ENCODE measurements around the gene GJA4. TPM values are rescaled to one million over a fixed set of nuclear protein-coding genes. Genes with fewer than 3 reads are reported as not detected.

Gene GJA4
- total RNA-seq, 1 experiment from 2014 or later, result 1.4 TPM

GRCh38 chr1:34787461-34788420 lies 5.1 kb upstream of the GJA4 start:
- Histone ChIP-seq H2BK15ac (ENCODE audit: low read depth, low read length) (no peak overlapping the region), H4K8ac (replicated peaks; ENCODE audit: insufficient read length, low read depth, low read length) (no peak overlapping the region), H3K9ac (ENCODE audit: extremely low read depth, insufficient read length, low read length) (no peak overlapping the region), H3T11ph (ENCODE audit: low read length) (no peak overlapping the region), H3K9me3 (ENCODE audit: control insufficient read depth, low read depth, low read length) (no peaks in the 10 kb centered on the region), H3K79me2 (ENCODE audit: insufficient read depth, low read length) (no peaks in the 10 kb centered on the region), H3K27me3 (ENCODE audit: insufficient read depth, low read length) (no peaks in the 10 kb centered on the region; the same call in 1 of the 2 replicates), H3K27ac (ENCODE audit: insufficient read length, low read depth, low read length) (no peak overlapping the region), H2AK5ac (ENCODE audit: insufficient read length, low read length) (no peak overlapping the region), H3K4me1 (ENCODE audit: insufficient read depth, low read length) (0 out of 2 replicates have a peak, but pooled peaks cover 3% of the 10 kb centered on the region), H3K4ac (ENCODE audit: low read depth, low read length) (no peak overlapping the region), H4K20me1 (ENCODE audit: control insufficient read depth, insufficient read depth, insufficient read length) (no peaks in the 10 kb centered on the region), H4K91ac (ENCODE audit: insufficient read length, low read depth, low read length) (no peak overlapping the region), H3K14ac (ENCODE audit: insufficient read depth, low read length) (no peak overlapping the region), H3K56ac (ENCODE audit: insufficient read length, low read depth, low read length) (no peak overlapping the region), H2BK5ac (ENCODE audit: insufficient read length, low read length) (no peak overlapping the region), H2BK20ac (ENCODE audit: low read depth, low read length, poor library complexity, severe bottlenecking) (no peak overlapping the region), H2BK12ac (ENCODE audit: insufficient read length, low read depth, low read length) (no peak overlapping the region), H2AFZ (ENCODE audit: low read length) (no peak overlapping the region), H3K79me1 (ENCODE audit: insufficient read depth, low read depth, low read length, poor library complexity, severe bottlenecking) (no peaks in the 10 kb centered on the region), H2BK120ac (ENCODE audit: low read depth, low read length, poor library complexity, severe bottlenecking) (no peak overlapping the region), H3K4me2 (ENCODE audit: insufficient read depth, insufficient read length, low read length) (no peak overlapping the region), H3K18ac (ENCODE audit: insufficient read length, low read depth, low read length) (no peak overlapping the region), H3K23me2 (ENCODE audit: insufficient read length, low read depth, low read length, poor library complexity, severe bottlenecking) (no peaks in the 10 kb centered on the region), H3K23ac (ENCODE audit: insufficient read length, low read depth, low read length) (no peak overlapping the region), H4K5ac (ENCODE audit: insufficient read length, low read depth, low read length) (no peak overlapping the region)
- TF ChIP-seq, protein P1, sequence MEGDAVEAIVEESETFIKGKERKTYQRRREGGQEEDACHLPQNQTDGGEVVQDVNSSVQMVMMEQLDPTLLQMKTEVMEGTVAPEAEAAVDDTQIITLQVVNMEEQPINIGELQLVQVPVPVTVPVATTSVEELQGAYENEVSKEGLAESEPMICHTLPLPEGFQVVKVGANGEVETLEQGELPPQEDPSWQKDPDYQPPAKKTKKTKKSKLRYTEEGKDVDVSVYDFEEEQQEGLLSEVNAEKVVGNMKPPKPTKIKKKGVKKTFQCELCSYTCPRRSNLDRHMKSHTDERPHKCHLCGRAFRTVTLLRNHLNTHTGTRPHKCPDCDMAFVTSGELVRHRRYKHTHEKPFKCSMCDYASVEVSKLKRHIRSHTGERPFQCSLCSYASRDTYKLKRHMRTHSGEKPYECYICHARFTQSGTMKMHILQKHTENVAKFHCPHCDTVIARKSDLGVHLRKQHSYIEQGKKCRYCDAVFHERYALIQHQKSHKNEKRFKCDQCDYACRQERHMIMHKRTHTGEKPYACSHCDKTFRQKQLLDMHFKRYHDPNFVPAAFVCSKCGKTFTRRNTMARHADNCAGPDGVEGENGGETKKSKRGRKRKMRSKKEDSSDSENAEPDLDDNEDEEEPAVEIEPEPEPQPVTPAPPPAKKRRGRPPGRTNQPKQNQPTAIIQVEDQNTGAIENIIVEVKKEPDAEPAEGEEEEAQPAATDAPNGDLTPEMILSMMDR (conservative IDR thresholded peaks at IDR 0.05), result peak; percentile 70
- no peak overlapping the region for H3K27ac Mint-ChIP-seq
- no CpG with 5 or more reads among the region's 9 CpGs for WGBS (ENCODE audit: extremely low coverage, insufficient read length, low lambda C conversion rate)
- no peak overlapping the region for H3K4me3 Mint-ChIP-seq
- no peaks in the 10 kb centered on the region; a peak in 1 of 7 replicates for H3K36me3 Mint-ChIP-seq (ENCODE audit: insufficient read depth in 1 of 3, low read depth in 3 of 3)
- H3K4me1 Mint-ChIP-seq, result peaks cover 12 to 14% of the 10 kb centered on the region in 2 experiments
- H3K9me3 Mint-ChIP-seq, result no peaks in the 10 kb centered on the region; a peak in 1 of 5 replicates
- peak; percentile 60 for DNase-seq
- H3K27me3 Mint-ChIP-seq (ENCODE audit: low read depth), result peaks cover 33% of the 10 kb centered on the region
